ENCODE measurements around the gene ETNK1. TPM values are rescaled to one million over a fixed set of nuclear protein-coding genes. Genes with fewer than 3 reads are reported as not detected.

The ETNK1 gene
- total and polyA plus RNA-seq, 2 donors (not counting 1 experiment from before 2014, with no cell fraction given) = 19.4 to 106 TPM

DNA sequence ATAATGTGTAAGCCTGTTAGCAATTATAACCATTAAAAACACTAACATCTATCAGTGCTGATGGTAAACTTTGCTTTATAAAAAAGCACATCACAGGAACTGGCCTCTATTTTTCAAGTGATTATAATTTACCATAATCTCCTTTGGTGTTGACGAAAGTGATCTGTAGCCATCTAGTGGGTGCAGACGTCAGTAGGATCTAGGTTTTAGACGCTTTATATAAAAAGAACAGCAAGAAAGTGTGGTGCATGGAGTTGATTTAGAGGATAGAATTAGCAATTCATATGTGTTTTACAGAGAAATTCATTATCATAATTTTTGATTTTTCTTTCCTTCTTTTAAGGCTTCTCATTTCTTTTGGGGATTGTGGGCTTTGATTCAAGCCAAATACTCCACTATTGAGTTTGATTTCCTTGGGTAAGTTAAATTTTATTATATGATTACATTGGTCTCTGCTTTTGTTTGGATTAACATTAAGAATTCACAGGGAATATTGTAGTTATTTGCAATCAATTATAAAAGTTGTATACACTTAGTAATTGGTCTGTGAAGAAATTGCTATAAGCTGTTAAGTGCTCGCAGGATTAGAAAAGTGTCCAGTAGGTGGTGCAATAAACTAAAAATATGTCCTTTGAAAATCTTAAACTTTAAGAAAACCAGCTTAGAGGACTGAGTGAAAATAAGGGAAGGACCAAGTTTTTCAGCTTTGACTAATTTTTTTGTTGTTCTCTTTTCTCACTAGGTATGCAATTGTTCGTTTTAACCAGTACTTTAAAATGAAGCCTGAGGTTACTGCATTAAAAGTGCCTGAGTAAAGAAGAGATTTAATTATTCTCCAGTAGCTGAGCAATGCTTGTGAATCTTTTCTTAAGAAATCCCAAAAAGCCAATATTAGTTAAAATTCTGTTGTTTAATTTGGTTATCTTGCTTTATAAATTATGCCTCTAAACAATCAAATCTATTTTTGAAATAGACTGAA, 59.5 kb downstream of the ETNK1 start:
- H3K79me2 ChIP-seq (ENCODE audit: control insufficient read depth, insufficient read depth, low read length) = no peaks in the 10 kb centered on the region
- Mint-ChIP-seq H3K27me3 (no peaks in the 10 kb centered on the region), H3K4me1 (peaks cover 25% of the 10 kb centered on the region), H3K27ac (no peak overlapping the region), H3K9me3 (ENCODE audit: insufficient read depth) (no peaks in the 10 kb centered on the region), H3K4me3 (no peak overlapping the region)
- no peak for ATAC-seq (ENCODE audit: low read depth)
- ChIA-PET CTCF (interaction anchor here (1.1 to 1.2 kb wide), 5 partner anchors 10 to 59 kb away, joined by 3 to 9 read pairs (median 3); partner anchors contain the start of gene ETNK1), POLR2A (no interaction called here)
- H3K9me3 ChIP-seq (ENCODE audit: control extremely low read depth in 1 of 3, control insufficient read depth in 2 of 3, insufficient read depth in 1 of 3, low read length in 2 of 3) = no peaks in the 10 kb centered on the region
- no peaks in the 10 kb centered on the region for H3K27me3 ChIP-seq (replicated peaks in 1 of 4; ENCODE audit: control extremely low read depth in 1 of 4, control insufficient read depth in 3 of 4, insufficient read depth in 4 of 4, low read length in 3 of 4)
- H3K4me3 ChIP-seq (ENCODE audit: control extremely low read depth in 1 of 5, extremely low read depth in 1 of 5, insufficient read depth in 1 of 5, low read depth in 2 of 5, low read length in 4 of 5) = no peak overlapping the region
- no peak overlapping the region for H2AFZ ChIP-seq (ENCODE audit: insufficient read depth, low read depth, low read length, poor library complexity, severe bottlenecking)
- H3K9ac ChIP-seq (ENCODE audit: low read length) = no peak overlapping the region
- H4K20me1 ChIP-seq (ENCODE audit: control insufficient read depth, insufficient read depth, low read length, poor library complexity, severe bottlenecking) = no peaks in the 10 kb centered on the region
- DNase-seq = peak; percentile 48
- H3K4me1 ChIP-seq (ENCODE audit: control insufficient read depth in 2 of 2, insufficient read depth in 2 of 2, low read length in 2 of 2) = peaks cover 11 to 14% of the 10 kb centered on the region in 2 donors
- intact Hi-C loops (cut with micrococcal nuclease) = loop anchor here (5.0 kb wide), 1 partner anchor 523 kb away; no protein-coding TSS in a partner anchor
- H3K36me3 ChIP-seq (replicated peaks in 1 of 2; ENCODE audit: control extremely low read depth in 1 of 2, control insufficient read depth in 1 of 2, extremely low read depth in 1 of 2, insufficient read depth in 2 of 2, low read length in 1 of 2) = peaks cover 7 to 16% of the 10 kb centered on the region in 2 experiments
- no CpG with 5 or more reads among the region's 5 CpGs for WGBS (ENCODE audit: insufficient coverage)
- no peak overlapping the region for H3K4me2 ChIP-seq (replicated peaks; ENCODE audit: low read depth, low read length, poor library complexity, severe bottlenecking)
- no peak overlapping the region for H3K27ac ChIP-seq (ENCODE audit: low read length in 2 of 2)
- TF ChIP-seq CTCF (IDR thresholded peaks at IDR 0.05) (peak; percentile 83), EZH2 (IDR thresholded peaks at IDR 0.05; ENCODE audit: borderline replicate concordance, insufficient read depth, low read depth, low read length, poor library complexity, severe bottlenecking) (no peak)

DNA sequence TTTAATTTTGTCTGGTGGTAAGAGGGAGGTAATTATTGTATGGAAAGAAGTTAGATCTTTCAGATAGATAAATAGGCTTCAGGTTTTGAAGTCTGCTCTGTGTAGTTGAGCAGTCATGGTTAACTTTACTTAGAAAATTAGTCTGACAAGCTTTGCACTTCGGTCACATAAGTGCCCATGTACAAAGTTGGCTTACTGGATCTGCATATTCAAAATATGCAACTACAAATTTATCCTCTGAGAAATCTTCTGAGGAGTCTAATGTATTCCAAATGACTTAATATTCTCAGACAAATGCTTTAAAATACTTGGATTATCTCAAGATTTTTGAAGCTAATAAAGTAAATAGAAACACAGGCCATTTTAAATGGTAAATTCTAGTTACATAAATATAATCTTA, 61.2 kb downstream of the ETNK1 start:
- CTCF ChIA-PET = no interaction called here
- no peaks in the 10 kb centered on the region for H3K79me2 ChIP-seq (ENCODE audit: control insufficient read depth, insufficient read depth, low read length)
- POLR2A ChIA-PET = no interaction called here
- TF ChIP-seq CTCF (IDR thresholded peaks at IDR 0.05) (no peak), EZH2 (IDR thresholded peaks at IDR 0.05; ENCODE audit: borderline replicate concordance, insufficient read depth, low read depth, low read length, poor library complexity, severe bottlenecking) (no peak)
- H3K27ac Mint-ChIP-seq = no peak overlapping the region
- H3K27me3 Mint-ChIP-seq = no peaks in the 10 kb centered on the region
- H3K4me3 ChIP-seq (ENCODE audit: control extremely low read depth in 1 of 5, extremely low read depth in 1 of 5, insufficient read depth in 1 of 5, low read depth in 2 of 5, low read length in 4 of 5) = no peak overlapping the region
- H3K4me1 Mint-ChIP-seq = peaks cover 29% of the 10 kb centered on the region
- no peaks in the 10 kb centered on the region for H4K20me1 ChIP-seq (ENCODE audit: control insufficient read depth, insufficient read depth, low read length, poor library complexity, severe bottlenecking)
- H3K36me3 ChIP-seq (replicated peaks in 1 of 2; ENCODE audit: control extremely low read depth in 1 of 2, control insufficient read depth in 1 of 2, extremely low read depth in 1 of 2, insufficient read depth in 2 of 2, low read length in 1 of 2) = peaks cover 7 to 8% of the 10 kb centered on the region in 2 experiments
- WGBS (ENCODE audit: insufficient coverage) = no CpG with 5 or more reads among the region's 1 CpG
- H3K27me3 ChIP-seq (replicated peaks in 1 of 4; ENCODE audit: control extremely low read depth in 1 of 4, control insufficient read depth in 3 of 4, insufficient read depth in 4 of 4, low read length in 3 of 4) = no peaks in the 10 kb centered on the region
- no peak for ATAC-seq (ENCODE audit: low read depth)
- H3K9ac ChIP-seq (ENCODE audit: low read length) = no peak overlapping the region
- no peak overlapping the region for H3K4me3 Mint-ChIP-seq
- no peak overlapping the region for H3K4me2 ChIP-seq (replicated peaks; ENCODE audit: low read depth, low read length, poor library complexity, severe bottlenecking)
- intact Hi-C loops (cut with micrococcal nuclease) = loop anchor here (5.0 kb wide), 1 partner anchor 521 kb away; no protein-coding TSS in a partner anchor
- peaks cover 11 to 14% of the 10 kb centered on the region in 2 donors for H3K4me1 ChIP-seq (ENCODE audit: control insufficient read depth in 2 of 2, insufficient read depth in 2 of 2, low read length in 2 of 2)
- no peaks in the 10 kb centered on the region for H3K9me3 ChIP-seq (ENCODE audit: control extremely low read depth in 1 of 3, control insufficient read depth in 2 of 3, insufficient read depth in 1 of 3, low read length in 2 of 3)
- H2AFZ ChIP-seq (ENCODE audit: insufficient read depth, low read depth, low read length, poor library complexity, severe bottlenecking) = no peak overlapping the region
- no peaks in the 10 kb centered on the region for H3K9me3 Mint-ChIP-seq (ENCODE audit: insufficient read depth)
- DNase-seq = no peak
- no peak overlapping the region for H3K27ac ChIP-seq (ENCODE audit: low read length in 2 of 2)
